Gastrocnemius medialis (tissue), 4 donors: Measurements from ENCODE around the gene CYP20A1.
A peak's percentile ranks its signal among the peaks of the same experiment; 100 is the strongest.

ENCODE experiments used
- CTCF ChIP-seq, 5 experiments: fragments of 450-650 bp in 3 of 5; fragments of 200-600 bp in 2 of 5; sonication (generic) in 2 of 5; IDR thresholded peaks in 4 of 5; conservative IDR thresholded peaks in 1 of 5; 1 replicate in 4 of 5; 2 replicates in 1 of 5; pipeline ENCODE4 v1.5.1; 2016 to 2019; ENCODE audit warnings: antibody characterized with exemption in 5 of 5, mild to moderate bottlenecking in 3 of 5, moderate library complexity in 3 of 5
- POLR2A ChIP-seq, 2 donors: fragments of 450-650 bp; IDR thresholded peaks; one replicate each; pipeline ENCODE4 v1.6.1; 2017; ENCODE audit warnings: antibody characterized with exemption in 2 of 2, mild to moderate bottlenecking in 2 of 2, moderate library complexity in 2 of 2

GRCh38 chr2:203238704-203239526 lies at the start of gene CYP20A1:
- peak in 4 of 5 experiments; percentile 41 to 55 (median 52) for TF ChIP-seq CTCF (IDR thresholded peaks at IDR 0.05 in 4 of 5, conservative IDR thresholded peaks at IDR 0.05 in 1 of 5)
- peak; percentile 84 to 88 for TF ChIP-seq POLR2A (IDR thresholded peaks at IDR 0.05)
